HepG2 (cell line): Measurements from ENCODE around the gene TREH.

Source experiments
- GTF2F1 ChIP-seq: fragments of 150-350 bp; IDR thresholded peaks from 2 replicates; pipeline ENCODE4 v1.6.1; 2014; ENCODE audit warnings: low read length
- JUN ChIP-seq: sonication (generic); formaldehyde crosslinking; IDR thresholded peaks from 2 replicates; pipeline ENCODE4 v1.4.0; 2020; ENCODE audit warnings: mild to moderate bottlenecking, missing genetic modification reagents
- PHF5A ChIP-seq: IDR thresholded peaks from one replicate; pipeline ENCODE4 v1.6.1; 2018; ENCODE audit warnings: low read depth, missing genetic modification reagents; ENCODE audit not compliant: unreplicated experiment
- POLR2AphosphoS5 ChIP-seq: IDR thresholded peaks from 2 replicates; pipeline ENCODE4 v1.6.1; 2012; ENCODE audit warnings: low read depth, low read length
- RFX5 ChIP-seq: IDR thresholded peaks from 2 replicates; pipeline ENCODE4 v1.6.1; 2011; ENCODE audit warnings: low read depth, low read length, improper control_type of control experiment
- TAF1 ChIP-seq: sonication (generic); formaldehyde crosslinking; IDR thresholded peaks from 2 replicates; pipeline ENCODE4 v1.4.0; 2020; ENCODE audit warnings: missing genetic modification reagents
- ZFX ChIP-seq: sonication (generic); formaldehyde crosslinking; IDR thresholded peaks from 2 replicates; pipeline ENCODE4 v1.4.0; 2020; ENCODE audit warnings: mild to moderate bottlenecking, low read depth, missing genetic modification reagents, moderate library complexity
- ZNF7 ChIP-seq: IDR thresholded peaks from 2 replicates; pipeline ENCODE4 v1.6.1; 2016; ENCODE audit warnings: missing biosample characterization, missing genetic modification reagents
- TF ChIP-seq, protein P1 (sequence below): sonication (generic); formaldehyde crosslinking; IDR thresholded peaks from 2 replicates; pipeline ENCODE4 v1.4.0; 2020; ENCODE audit warnings: missing genetic modification reagents, borderline replicate concordance
- TF ChIP-seq, protein P2 (sequence below): sonication (generic); formaldehyde crosslinking; IDR thresholded peaks from 2 replicates; pipeline ENCODE4 v1.4.0; 2020; ENCODE audit warnings: missing genetic modification reagents

DNA sequence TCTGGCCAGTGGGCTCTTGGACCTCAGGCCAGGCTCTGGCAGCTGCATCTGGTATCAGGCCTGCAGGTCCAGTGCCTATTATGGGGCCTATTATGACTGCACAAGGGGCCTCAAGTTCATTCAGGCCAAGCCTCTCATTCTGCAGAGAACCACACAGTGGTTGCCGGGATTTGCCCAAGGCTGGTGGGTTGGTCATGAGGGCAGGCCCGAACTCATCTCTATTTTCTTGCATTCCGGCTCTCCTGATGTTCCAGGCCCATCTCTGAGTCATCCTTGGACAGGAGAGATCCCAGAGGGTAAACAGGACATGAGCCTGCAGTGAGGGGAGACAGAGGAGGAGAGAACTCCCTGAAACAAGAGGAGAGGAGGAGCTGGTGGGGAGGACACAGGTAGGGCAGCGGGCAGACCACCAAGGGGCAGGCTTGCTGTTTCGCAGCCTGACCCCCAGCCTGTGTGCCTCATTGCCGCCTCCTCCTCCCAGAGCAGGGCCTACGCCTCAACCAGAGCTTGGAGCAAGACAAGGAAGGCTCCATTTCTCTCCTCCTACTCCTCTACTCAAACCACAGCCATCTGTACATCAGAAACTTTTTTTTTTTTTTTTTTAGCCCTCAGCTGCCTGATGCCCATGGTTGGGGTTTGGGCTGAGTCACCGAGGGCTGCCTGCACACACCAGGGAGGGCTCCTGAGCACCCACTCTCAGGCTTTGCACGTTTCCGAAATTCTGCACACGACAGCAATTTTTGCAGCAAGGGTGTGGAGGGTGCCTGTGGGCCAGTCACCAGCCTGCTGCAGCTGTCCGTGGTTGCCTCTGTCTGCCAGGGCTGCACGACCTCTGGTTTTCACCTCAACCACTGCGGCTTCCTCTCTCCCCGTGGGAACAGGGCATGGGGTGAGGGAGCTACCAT lies 12.7 kb upstream of the TREH start:
- no peak for TF ChIP-seq JUN (CRISPR knock-in tag)
- TF ChIP-seq, protein P1, sequence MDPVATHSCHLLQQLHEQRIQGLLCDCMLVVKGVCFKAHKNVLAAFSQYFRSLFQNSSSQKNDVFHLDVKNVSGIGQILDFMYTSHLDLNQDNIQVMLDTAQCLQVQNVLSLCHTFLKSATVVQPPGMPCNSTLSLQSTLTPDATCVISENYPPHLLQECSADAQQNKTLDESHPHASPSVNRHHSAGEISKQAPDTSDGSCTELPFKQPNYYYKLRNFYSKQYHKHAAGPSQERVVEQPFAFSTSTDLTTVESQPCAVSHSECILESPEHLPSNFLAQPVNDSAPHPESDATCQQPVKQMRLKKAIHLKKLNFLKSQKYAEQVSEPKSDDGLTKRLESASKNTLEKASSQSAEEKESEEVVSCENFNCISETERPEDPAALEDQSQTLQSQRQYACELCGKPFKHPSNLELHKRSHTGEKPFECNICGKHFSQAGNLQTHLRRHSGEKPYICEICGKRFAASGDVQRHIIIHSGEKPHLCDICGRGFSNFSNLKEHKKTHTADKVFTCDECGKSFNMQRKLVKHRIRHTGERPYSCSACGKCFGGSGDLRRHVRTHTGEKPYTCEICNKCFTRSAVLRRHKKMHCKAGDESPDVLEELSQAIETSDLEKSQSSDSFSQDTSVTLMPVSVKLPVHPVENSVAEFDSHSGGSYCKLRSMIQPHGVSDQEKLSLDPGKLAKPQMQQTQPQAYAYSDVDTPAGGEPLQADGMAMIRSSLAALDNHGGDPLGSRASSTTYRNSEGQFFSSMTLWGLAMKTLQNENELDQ (CRISPR knock-in tag) = no peak
- no peak for TF ChIP-seq GTF2F1
- TF ChIP-seq, protein P2, sequence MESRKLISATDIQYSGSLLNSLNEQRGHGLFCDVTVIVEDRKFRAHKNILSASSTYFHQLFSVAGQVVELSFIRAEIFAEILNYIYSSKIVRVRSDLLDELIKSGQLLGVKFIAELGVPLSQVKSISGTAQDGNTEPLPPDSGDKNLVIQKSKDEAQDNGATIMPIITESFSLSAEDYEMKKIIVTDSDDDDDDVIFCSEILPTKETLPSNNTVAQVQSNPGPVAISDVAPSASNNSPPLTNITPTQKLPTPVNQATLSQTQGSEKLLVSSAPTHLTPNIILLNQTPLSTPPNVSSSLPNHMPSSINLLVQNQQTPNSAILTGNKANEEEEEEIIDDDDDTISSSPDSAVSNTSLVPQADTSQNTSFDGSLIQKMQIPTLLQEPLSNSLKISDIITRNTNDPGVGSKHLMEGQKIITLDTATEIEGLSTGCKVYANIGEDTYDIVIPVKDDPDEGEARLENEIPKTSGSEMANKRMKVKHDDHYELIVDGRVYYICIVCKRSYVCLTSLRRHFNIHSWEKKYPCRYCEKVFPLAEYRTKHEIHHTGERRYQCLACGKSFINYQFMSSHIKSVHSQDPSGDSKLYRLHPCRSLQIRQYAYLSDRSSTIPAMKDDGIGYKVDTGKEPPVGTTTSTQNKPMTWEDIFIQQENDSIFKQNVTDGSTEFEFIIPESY (CRISPR knock-in tag) = no peak
- TF ChIP-seq ZFX (CRISPR knock-in tag) = 0 out of 2 replicates have a peak, but pooled peaks have one; percentile 7
- no peak for TF ChIP-seq RFX5
- no peak for TF ChIP-seq ZNF7 (CRISPR knock-in tag)
- TF ChIP-seq TAF1 (CRISPR knock-in tag) = no peak
- no peak for TF ChIP-seq PHF5A (CRISPR knock-in tag)
- no peak for TF ChIP-seq POLR2AphosphoS5
